GM10248 (cell line): ENCODE measurements around the gene ZC2HC1C.
A peak's percentile ranks its signal among the peaks of the same experiment; 100 is the strongest.
"Not testable (repeated sequence)": the region's sequence is repeated elsewhere in the genome, so short reads cannot be mapped to it uniquely, and the experiment has no call there.

Experiments used
- CTCF ChIA-PET: fragments of 300-600 bp; sonication (Branson Sonifier 250); formaldehyde crosslinking; extraction: SDS; loops from one replicate; lab custom pipeline; 2021; ENCODE audit warnings: antibody characterized with exemption; lab: Yijun Ruan, JAX
- POLR2A ChIA-PET: fragments of 350-650 bp; sonication (Branson Sonifier 250); formaldehyde crosslinking; extraction: SDS; loops from one replicate; lab custom pipeline; 2020; ENCODE audit warnings: antibody characterized with exemption; lab: Yijun Ruan, JAX
- DNase-seq: peaks from one replicate; pipeline ENCODE4 v3.0.0; 2012; ENCODE audit errors: extremely low spot score
- CTCF ChIP-seq: IDR thresholded peaks from 2 replicates; pipeline ENCODE4 v1.5.1; 2012; ENCODE audit warnings: mild to moderate bottlenecking, low read depth; ENCODE audit errors: extremely low read depth, missing control alignments, control extremely low read depth

ZC2HC1C gene

GRCh38 chr14:75121552-75121951, 52.1 kb downstream of the ZC2HC1C start:
- no peak for TF ChIP-seq CTCF
- ChIA-PET CTCF (no interaction called here), POLR2A (no interaction called here)
- no peak for DNase-seq

GRCh38 chr14:75123991-75124390, 54.5 kb downstream of the ZC2HC1C start:
- POLR2A ChIA-PET = interaction anchor here (0.6 kb wide), 1 partner anchor 168 kb away, joined by 5 read pairs; no protein-coding TSS in a partner anchor
- TF ChIP-seq CTCF = no peak
- no peak for DNase-seq
- CTCF ChIA-PET = interaction anchor here (1.1 to 1.8 kb wide), 6 partner anchors 19 to 263 kb away, joined by 3 to 6 read pairs (median 4); no protein-coding TSS in a partner anchor

- DNase-seq = no peak
- POLR2A ChIA-PET = no interaction called here
- no peak for TF ChIP-seq CTCF
- CTCF ChIA-PET = interaction anchor here (1.2 to 1.8 kb wide), 6 partner anchors 15 to 436 kb away, joined by 3 to 6 read pairs (median 4); no protein-coding TSS in a partner anchor
These were observed 56.2 kb downstream of the ZC2HC1C start for GRCh38 chr14:75125617-75126016.

GRCh38 chr14:75126121-75126544, 56.7 kb downstream of the ZC2HC1C start:
- TF ChIP-seq CTCF = no peak
- ChIA-PET POLR2A (no interaction called here), CTCF (interaction anchor here (0.7 to 1.6 kb wide), 8 partner anchors 8 to 527 kb away, joined by 3 to 6 read pairs (median 4); no protein-coding TSS in a partner anchor)
- no peak for DNase-seq

- ChIA-PET CTCF (interaction anchor here (0.7 to 5.5 kb wide), 10 partner anchors 9 to 527 kb away, joined by 3 to 102 read pairs (median 4); no protein-coding TSS in a partner anchor), POLR2A (no interaction called here)
- peak; percentile 94 for DNase-seq
- TF ChIP-seq CTCF = no peak
These were observed 57.4 kb downstream of the ZC2HC1C start, which contains the start of gene NEK9 for GRCh38 chr14:75126679-75127473. TSS of gene NEK9 (minus strand) at chr14:75127048. CDS start at chr14:75126921, 127 bp downstream.

- DNase-seq, POLR2A ChIA-PET: not testable (repeated sequence)
- CTCF ChIA-PET = interaction anchor here (1.0 to 5.5 kb wide), 4 partner anchors 39 to 326 kb away, joined by 3 to 102 read pairs (median 4); no protein-coding TSS in a partner anchor
These were observed 58.0 kb downstream of the ZC2HC1C start for GRCh38 chr14:75127474-75127820.
